GM12873 (cell line): ENCODE data around the gene ATP9B.

ENCODE experiments used
- TF ChIP-seq, protein P1 (sequence below): IDR thresholded peaks from 2 replicates; pipeline ENCODE4 v1.5.1; 2012; ENCODE audit warnings: low read depth, mild to moderate bottlenecking, moderate library complexity, low read length, control low read depth; ENCODE audit not compliant: insufficient read depth; ENCODE audit errors: missing control alignments

Gene ATP9B

DNA sequence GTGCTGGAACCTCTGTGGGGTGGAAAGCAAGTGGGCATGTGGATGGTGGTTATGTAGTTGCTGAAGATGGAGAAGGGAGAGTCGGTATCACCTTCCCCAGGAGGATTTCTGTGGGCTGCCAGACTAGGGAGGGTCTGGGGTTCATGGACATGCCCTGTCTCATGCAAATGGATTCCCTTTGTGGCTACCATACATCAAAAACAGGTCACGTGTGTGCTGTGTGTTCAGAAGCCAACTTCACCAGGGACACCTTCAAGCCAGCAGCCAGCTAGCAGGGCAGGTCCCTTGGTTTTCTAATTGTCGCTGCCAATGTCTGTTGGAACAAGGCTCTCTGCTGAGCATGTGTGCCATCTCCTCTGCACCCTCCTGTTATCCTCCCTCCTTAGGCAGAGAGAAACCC lies 155.2 kb downstream of the ATP9B start:
- TF ChIP-seq, protein P1, sequence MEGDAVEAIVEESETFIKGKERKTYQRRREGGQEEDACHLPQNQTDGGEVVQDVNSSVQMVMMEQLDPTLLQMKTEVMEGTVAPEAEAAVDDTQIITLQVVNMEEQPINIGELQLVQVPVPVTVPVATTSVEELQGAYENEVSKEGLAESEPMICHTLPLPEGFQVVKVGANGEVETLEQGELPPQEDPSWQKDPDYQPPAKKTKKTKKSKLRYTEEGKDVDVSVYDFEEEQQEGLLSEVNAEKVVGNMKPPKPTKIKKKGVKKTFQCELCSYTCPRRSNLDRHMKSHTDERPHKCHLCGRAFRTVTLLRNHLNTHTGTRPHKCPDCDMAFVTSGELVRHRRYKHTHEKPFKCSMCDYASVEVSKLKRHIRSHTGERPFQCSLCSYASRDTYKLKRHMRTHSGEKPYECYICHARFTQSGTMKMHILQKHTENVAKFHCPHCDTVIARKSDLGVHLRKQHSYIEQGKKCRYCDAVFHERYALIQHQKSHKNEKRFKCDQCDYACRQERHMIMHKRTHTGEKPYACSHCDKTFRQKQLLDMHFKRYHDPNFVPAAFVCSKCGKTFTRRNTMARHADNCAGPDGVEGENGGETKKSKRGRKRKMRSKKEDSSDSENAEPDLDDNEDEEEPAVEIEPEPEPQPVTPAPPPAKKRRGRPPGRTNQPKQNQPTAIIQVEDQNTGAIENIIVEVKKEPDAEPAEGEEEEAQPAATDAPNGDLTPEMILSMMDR: no peak

DNA sequence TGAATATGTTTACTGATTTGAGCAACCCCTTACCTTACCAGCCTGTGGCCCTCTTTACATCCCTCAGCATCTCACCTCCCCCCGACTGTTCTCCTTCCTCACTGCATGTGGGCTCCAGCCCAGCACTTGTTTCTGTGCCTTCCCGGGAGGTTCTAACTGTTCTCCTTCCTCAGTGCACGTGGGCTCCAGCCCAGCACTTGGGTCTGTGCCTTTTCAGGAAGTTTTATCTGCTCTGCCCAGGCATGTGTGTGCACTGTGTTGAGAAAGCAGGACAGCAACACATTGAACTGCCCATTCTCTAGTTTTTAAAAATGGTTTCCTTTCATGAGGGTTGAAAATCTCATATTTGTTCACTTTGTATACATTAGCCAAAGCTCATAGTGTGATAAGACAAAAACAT lies 158.4 kb downstream of the ATP9B start:
- TF ChIP-seq, protein P1: no peak

DNA sequence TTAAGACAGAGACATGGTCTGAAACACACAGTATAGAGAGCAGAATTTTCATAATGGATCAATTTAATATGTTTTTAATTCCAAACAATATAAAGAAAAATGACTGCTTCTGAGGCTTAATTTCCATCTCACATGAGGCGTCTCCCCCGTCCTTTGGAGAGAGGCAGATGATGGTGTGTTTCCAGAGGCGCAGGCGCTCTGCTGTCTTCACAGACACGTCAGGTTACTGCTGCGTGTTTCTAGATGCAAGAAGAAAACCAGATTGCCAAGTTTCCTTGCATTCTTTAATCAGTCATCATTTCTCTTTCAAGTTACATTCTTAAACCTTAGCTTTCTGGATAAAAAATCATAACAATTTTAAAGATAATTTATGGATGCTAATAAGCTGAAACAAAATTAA lies 160.2 kb downstream of the ATP9B start:
- TF ChIP-seq, protein P1: no peak

DNA sequence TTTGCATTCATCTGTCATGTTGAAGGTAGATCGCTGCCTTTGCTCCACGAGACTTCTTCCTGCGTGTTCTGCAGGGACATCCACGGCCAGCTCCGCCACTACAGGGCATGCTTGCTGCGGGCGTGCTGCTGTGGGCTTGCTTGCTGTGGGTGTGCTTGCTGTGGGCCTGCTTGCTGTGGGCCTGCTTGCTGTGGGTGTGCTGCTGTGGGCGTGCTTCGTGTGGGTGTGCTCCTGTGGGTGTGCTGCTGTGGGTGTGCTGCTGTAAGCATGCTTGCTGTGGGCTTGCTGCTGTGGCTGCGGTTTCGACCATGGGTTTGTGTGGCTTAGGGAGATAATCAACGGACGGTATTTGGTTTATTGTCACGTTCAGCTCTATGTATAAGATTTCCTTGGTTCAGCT lies 165.2 kb downstream of the ATP9B start:
- TF ChIP-seq, protein P1: no peak

DNA sequence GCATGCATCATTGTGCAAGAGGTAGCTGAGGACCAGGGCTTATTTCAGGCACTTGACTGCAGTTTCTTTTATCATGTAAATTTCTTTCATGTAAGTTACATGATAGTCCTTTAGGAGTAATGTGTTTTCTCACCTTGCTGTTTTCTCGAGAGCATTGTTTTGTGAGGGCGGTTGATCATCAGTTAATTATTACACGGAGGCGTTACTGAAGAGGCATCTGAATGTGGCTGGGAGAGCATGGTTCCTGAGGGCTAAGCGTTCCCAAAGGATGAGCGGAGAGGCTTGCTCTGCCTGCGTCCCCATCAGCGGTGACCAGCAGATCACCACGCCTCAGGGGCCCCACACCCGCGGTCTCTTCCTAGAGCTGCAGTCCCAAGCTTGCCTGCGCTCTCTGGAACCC lies 170.4 kb downstream of the ATP9B start:
- TF ChIP-seq, protein P1: no peak

DNA sequence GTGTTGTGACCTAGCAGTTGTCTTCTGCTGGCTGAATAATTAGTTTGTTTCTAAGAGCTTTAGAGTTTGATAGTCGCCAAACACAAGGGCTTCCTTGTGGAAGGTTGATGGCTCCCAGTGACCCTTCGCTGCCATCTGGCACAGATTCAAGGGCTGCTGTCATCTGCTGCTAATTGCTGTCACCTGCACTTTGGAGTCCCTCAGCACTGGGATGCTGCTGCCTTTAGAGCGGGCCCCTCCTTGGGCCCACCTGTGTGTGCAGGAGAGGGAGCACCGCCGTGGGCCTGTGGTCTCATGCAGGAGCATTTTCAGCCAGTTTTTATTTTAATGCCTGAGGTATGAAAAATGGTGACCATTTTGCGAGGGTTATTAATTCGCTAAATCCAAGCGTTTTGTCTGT lies 172.6 kb downstream of the ATP9B start:
- TF ChIP-seq, protein P1: no peak

DNA sequence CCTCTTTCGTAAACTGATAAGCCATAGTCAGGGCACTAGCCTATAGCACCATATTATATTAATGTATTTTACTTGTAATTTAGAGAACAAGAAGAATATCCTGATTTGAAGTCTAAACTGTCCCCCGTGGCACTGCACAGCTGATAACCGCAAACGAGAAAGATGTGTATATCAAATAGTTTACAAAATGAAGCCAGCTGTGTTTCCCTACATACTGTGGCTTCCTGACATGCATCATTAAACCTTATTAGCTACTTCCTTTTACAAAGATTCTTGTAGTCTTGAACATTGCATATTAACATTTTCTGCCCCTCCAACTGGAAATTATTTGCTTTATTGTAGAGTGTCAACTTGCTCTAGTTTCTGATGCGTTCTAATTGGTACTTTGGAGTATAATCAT lies 173.1 kb downstream of the ATP9B start:
- TF ChIP-seq, protein P1: no peak

DNA sequence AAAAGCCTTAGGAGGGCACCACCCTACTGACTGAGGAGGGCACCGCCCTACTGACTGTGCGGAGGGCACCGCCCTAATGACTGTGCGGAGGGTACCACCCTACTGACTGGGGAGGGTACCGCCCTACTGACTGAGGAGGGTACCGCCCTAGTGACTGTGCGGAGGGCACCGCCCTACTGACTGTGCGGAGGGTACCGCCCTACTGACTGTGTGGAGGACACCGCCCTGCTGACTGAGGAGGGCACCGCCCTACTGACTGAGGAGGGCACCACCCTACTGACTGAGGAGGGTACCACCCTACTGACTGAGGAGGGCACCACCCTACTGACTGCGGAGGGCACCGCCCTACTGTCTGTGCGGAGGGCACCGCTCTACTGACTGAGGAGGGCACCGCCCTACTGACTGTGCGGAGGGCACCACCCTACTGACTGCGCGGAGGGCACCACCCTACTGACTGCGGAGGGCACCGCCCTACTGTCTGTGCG lies 176.4 kb downstream of the ATP9B start:
- TF ChIP-seq, protein P1: no peak
